Measurements from ENCODE around the gene HSPA1B.
"Not testable (repeated sequence)": the region's sequence is repeated elsewhere in the genome, so short reads cannot be mapped to it uniquely, and the experiment has no call there.

HSPA1B gene

GRCh38 chr6:31860349-31860748, 32.8 kb downstream of the HSPA1B start:
- no peak for DNase-seq

DNA sequence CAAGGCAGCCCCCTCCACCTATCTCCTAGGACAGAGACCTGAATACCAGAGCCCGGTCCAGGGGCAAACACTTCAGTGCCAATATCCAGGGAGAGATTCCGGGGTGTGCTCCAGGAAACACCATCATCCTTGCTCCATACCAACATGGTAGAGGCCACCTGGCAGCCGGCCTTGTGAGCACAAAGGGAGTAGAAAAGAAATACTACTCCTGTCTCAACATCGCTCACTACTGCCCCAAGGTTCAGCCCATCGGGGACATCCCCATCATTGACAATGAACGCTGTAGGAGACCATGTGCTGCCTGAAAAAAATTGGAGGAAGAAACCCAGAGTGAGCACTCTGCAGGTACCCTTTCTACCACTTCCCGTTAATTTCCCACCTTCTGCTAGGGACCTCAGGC, 33.6 kb downstream of the HSPA1B start:
- DNase-seq, result no peak

DNA sequence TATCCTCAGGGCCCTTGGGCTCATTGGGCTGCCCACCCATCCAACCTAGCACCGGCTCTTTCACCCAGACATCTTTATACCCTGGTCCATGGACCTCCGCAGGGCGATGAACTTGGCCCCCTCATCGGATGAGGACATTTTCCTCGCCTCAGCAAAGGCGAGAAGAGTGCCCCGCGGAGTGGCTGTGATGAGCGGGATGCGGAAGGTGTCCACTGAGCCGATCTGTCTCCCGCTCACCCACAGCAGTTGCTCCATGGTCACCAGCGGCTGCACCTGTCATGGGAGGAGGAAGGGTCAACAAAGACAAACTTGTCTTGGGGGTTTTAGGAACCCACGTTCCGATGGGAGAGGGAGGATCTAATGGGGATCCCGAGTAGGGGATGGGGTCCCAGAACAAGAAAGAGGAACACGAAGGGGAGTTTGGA, 34.4 kb downstream of the HSPA1B start:
- DNase-seq, result no peak

DNA sequence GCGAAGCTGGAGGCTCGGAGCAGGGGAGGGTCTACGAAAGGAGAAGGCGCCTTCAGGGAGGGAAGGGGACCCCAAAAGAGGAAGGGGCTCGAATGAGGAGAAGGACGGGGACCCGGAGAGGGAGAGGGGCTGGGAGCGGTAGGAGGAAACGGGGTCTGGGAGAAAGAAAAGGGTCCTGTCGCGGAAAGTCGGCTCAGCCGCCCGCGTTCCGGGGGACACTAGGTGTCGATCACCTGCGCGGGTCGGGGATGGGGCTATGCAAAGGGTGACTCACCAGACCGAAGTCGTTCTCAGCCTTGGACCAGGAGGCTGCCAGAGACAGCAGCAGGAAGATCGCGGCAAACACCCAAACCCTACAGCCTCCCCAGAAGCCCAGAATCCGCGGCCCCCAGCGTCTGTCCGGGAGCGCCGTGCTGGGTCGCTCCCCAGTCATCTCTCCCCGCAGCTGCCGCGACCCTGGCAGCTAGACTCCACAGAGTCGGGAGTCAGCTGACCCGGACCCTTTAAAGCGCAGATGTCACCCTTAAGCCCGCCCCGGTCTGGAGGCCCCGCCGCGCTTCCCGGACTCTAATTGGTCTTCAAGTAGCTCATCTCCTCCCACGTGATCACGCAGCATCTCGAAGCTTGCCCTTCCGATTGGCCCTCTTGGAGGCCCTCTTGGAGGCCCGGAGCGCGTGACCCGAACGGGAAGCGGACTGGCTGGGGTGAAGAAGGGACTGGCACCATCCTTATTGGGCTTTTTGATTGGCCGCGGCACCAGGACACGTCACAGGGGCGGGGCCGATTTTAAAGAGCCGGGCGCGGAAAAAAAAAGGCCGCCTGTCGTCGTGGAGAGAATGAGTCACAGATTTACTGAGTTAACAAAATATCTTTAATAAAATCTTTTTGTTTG, 35.1 kb downstream of the HSPA1B start, which contains the start of gene NEU1:
NEU1 (minus strand) TSS at position 478 of the 892 bp plus-strand sequence; CDS start at position 433, 45 bp downstream.
- peak; percentile 100 for DNase-seq

DNA sequence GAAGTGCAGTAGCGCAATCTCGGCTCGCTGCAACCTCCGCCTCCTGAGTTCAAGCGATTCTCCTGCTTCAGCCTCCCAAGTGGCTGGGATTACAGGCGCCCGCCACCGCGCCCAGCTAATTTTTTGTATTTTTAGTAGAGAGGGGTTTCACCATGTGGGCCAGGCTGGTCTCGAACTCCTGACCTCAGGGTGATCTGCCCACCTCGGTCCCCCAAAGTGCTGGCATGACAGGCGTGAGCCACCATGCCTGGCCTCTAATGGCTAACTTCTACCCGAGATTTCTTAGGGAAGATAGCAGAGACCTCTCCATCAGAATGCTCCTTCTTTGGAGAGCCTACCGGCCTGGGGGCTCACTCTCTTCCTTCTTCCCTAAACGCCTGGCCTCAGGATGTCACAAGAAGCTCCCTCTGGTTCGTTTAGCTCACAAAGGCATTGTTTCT, 36.6 kb downstream of the HSPA1B start:
- DNase-seq, result not testable (repeated sequence)

DNA sequence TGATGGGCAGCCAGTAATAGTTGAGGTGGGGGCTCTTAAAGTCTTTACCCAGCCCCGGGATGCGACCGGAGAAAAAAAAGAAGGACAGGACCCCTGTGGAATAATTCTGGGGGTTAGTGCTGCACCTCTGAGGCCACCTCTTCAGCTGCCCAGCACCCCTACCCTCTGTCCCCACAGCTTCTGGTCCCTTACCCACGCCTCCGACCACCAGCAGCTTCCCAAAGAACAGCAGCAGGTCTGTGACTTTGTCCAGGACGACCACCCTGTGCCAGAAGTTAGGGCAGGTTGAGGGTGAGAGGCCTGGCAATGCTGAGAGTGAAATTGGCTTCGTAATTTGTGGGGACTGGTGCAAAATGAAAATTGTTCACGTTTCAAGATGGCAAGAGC, 37.3 kb downstream of the HSPA1B start:
- DNase-seq, result no peak

GRCh38 chr6:31865205-31866118, 37.9 kb downstream of the HSPA1B start:
- DNase-seq, result no peak

GRCh38 chr6:31868658-31868971, 41.1 kb downstream of the HSPA1B start:
- DNase-seq, result not testable (repeated sequence)

GRCh38 chr6:31869343-31869742, 41.8 kb downstream of the HSPA1B start:
- no peak for DNase-seq

- DNase-seq, result no peak
Observed at GRCh38 chr6:31870385-31870921, 42.9 kb downstream of the HSPA1B start.

- no peak for DNase-seq
Observed at GRCh38 chr6:31871046-31871659, 43.6 kb downstream of the HSPA1B start.

DNA sequence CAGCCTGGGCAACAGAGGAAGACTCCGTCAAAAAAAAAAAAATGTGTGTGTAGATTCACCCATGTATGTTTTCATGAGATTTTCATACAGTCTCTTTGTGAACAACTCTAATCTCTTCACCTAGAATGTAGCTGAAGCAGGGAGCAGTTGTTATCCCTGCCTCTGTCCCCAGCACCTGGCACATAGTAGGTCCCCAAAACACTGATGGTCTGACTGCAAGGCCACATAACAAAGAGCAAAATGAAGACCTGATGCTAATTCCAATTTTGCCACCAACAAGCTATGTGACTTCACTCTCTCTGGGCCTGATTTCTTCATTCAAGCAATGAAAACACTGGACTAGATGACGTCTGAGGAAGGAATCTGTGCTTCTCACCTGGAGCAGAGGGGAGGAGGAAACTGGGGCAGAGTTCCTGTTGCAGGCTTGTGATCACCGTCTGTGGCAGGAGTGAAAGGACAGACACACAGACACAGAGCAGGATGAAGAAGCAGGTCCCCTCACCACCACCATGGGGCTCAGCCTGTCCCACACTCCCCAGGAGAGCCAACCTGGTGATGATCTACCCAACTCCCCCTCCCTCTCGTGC, 46.6 kb downstream of the HSPA1B start:
- no peak for DNase-seq

- DNase-seq, result no peak
Observed at GRCh38 chr6:31874836-31875572, 47.5 kb downstream of the HSPA1B start.

DNA sequence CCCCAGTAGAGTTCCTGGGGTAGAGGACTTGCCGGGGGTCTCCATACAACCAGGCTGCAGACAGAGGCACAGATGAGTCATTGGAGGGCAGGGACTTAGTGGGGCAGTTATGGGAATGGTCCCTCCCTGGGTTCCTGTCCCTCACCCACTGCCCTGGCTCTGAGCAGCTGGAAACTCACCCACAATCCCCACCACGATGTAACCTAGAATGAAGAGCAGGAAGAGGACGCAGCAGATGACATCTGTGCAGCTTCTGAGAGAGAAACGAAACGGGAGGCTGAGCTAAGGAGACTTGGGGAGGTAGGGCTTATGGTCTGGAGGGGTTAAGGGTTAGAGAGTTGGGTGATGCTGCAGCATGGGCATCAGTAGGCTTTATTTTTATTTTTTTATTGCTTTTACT, 48.3 kb downstream of the HSPA1B start:
- DNase-seq, result no peak

DNA sequence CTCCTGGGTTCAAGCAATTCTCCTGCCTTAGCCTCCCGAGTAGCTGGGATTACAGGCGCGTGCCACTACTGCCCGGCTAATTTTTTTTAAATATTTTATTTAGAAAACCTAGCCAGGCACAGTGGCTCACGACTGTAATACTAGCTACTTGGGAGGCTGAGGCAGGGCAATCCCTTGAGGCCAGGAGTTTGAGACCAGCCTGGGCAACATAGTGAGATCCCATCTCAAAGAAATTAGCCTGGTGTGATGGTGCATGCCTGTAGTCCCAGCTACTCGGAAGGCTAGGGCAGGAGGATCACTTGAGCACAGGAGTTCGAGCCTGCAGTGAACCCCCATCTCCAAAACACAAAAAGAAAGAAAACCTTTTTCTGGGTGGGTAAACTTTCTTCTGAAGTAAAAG, 48.8 kb downstream of the HSPA1B start:
- no peak for DNase-seq

DNA sequence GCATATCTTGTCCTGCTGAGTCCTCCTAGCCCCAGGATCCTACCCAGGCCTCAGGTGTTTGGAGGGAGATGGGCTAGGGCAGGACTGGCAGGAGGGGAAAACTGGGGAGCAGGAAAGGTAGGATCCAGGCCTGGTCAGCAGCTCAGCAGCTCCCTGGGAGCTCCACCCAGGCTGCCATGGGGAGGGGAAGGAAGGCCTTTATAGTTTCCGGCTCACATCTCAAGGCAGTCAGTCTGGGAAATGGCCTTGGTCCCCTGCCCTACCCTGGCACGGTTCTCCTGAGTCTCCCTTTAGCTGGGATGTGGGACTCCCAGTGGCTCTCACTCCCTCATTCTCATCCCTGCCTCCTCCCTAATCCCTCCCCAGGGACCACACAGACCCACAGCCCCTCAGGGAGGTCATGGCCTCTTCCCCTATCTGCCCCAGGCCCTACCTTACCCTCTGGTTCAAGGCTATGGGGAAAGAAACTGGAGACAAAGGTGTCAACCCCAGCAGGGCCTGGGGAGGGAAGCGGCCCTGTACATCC, 49.6 kb downstream of the HSPA1B start:
- DNase-seq, result no peak

GRCh38 chr6:31877651-31878161, 50.2 kb downstream of the HSPA1B start:
- peak; percentile 62 for DNase-seq

GRCh38 chr6:31878222-31878621, 50.7 kb downstream of the HSPA1B start:
- no peak for DNase-seq

DNA sequence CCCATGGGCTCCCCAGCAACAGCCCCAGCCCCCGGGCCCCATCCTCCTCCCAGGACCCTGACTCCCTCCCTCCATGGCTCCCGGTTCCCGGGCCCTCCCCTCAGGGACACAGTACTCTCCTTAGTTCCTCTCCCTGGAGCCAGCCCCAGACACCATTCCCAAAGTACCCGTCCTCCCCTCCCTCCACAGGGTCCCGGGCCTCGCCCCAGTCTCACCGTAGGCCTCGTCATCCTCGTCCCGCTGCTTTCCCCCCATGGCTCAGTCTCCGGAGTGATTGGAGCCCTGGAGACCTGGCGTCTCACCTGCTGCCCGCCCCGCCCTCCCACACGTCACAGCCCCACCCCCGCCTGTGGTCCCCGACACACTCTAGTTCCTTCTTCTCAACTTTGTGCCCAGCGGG, 51.2 kb downstream of the HSPA1B start, which contains the start of gene SLC44A4:
SLC44A4 (minus strand) TSS at position 272 of the 400 bp plus-strand sequence; CDS start at position 255, 17 bp downstream.
- no peak for DNase-seq

GRCh38 chr6:31879143-31879542, 51.6 kb downstream of the HSPA1B start:
- no peak for DNase-seq
